ENCODE measurements around the gene C1QTNF8.
A peak's percentile ranks its signal among the peaks of the same experiment; 100 is the strongest.

C1QTNF8 gene

DNA sequence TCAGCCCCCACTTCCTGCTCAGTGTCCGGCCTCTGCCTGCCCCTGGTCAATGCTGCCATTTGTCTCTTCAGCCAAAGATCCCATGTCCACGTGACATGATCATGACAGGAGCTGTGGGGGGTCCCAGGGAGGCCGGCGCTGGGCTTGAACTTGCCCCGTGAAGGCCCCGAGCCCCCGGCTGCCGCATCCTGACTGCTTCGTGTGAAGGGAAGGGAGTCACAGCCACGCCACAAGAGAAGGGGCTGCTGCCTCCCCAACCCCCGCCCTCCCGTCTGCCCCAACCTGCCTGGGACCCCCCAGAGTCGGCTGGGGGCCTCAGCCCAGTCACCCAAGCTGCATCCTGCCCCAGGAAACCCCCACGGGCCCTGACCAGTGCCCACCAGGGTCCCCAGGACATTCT, 37.8 kb downstream of the C1QTNF8 start:
- no peak overlapping the region for H3K27ac ChIP-seq
- no peak overlapping the region for H3K4me2 ChIP-seq
- H3K4me3 ChIP-seq (IDR thresholded peaks at IDR 0.05; ENCODE audit: insufficient read depth, low read depth, low read length): no peak overlapping the region
- H3K9ac ChIP-seq: no peak overlapping the region
- TF ChIP-seq, protein P1, sequence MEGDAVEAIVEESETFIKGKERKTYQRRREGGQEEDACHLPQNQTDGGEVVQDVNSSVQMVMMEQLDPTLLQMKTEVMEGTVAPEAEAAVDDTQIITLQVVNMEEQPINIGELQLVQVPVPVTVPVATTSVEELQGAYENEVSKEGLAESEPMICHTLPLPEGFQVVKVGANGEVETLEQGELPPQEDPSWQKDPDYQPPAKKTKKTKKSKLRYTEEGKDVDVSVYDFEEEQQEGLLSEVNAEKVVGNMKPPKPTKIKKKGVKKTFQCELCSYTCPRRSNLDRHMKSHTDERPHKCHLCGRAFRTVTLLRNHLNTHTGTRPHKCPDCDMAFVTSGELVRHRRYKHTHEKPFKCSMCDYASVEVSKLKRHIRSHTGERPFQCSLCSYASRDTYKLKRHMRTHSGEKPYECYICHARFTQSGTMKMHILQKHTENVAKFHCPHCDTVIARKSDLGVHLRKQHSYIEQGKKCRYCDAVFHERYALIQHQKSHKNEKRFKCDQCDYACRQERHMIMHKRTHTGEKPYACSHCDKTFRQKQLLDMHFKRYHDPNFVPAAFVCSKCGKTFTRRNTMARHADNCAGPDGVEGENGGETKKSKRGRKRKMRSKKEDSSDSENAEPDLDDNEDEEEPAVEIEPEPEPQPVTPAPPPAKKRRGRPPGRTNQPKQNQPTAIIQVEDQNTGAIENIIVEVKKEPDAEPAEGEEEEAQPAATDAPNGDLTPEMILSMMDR (conservative IDR thresholded peaks at IDR 0.05; ENCODE audit: low read depth, low read length): no peak
- H2AFZ ChIP-seq (ENCODE audit: low read depth): no peak overlapping the region
- no peaks in the 10 kb centered on the region for H3K4me1 ChIP-seq (ENCODE audit: low read depth, poor library complexity, severe bottlenecking)
- no peaks in the 10 kb centered on the region for H3K79me2 ChIP-seq (ENCODE audit: insufficient read depth, low read depth)
- no peaks in the 10 kb centered on the region for H4K20me1 ChIP-seq (ENCODE audit: insufficient read depth)
- peaks cover 91% of the 10 kb centered on the region for H3K27me3 ChIP-seq (ENCODE audit: insufficient read depth, low read depth)
- H3K36me3 ChIP-seq (ENCODE audit: insufficient read depth): no peaks in the 10 kb centered on the region

DNA sequence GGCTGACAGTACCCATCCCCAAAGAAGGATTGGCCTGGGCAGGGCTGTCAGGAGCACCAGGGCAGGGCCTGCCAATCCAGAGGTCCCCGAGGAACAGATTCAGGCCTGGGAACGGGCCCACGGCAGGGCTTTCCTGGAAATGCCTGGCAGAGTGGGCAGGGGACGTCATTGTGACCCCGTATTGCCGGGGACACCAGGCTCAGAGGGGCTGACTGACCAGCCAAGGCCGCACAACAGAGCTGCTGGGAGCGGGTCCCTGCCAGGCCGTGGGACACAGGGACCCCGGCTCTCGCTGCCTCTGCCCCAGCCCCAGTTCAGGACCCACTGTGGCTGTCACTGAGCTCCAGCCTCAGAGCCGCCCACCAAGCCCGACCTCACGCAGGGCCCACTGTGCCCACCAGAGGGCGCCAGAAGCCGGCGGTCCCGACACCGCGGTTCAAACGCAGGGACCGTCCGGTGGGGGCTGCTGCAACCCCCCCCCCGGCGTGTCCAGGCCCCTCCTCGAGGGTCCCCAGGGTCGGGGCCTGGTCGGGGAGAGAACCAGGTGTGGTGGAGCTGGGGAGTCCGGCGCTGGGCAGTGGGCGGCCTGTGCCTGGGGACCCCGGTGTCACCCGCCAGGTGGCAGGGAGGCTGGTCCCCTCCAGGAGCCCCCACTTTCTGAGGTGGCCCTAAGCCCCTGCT, 38.7 kb downstream of the C1QTNF8 start:
- Histone ChIP-seq H3K27me3 (ENCODE audit: insufficient read depth, low read depth) (peaks cover 91% of the 10 kb centered on the region), H3K36me3 (ENCODE audit: insufficient read depth) (no peaks in the 10 kb centered on the region), H3K27ac (no peak overlapping the region), H3K4me3 (IDR thresholded peaks at IDR 0.05; ENCODE audit: insufficient read depth, low read depth, low read length) (no peak overlapping the region), H4K20me1 (ENCODE audit: insufficient read depth) (no peaks in the 10 kb centered on the region), H3K79me2 (ENCODE audit: insufficient read depth, low read depth) (no peaks in the 10 kb centered on the region), H3K4me2 (no peak overlapping the region), H3K4me1 (ENCODE audit: low read depth, poor library complexity, severe bottlenecking) (no peaks in the 10 kb centered on the region), H3K9ac (no peak overlapping the region), H2AFZ (ENCODE audit: low read depth) (no peak overlapping the region)
- TF ChIP-seq, protein P1 (conservative IDR thresholded peaks at IDR 0.05; ENCODE audit: low read depth, low read length): peak; percentile 68

DNA sequence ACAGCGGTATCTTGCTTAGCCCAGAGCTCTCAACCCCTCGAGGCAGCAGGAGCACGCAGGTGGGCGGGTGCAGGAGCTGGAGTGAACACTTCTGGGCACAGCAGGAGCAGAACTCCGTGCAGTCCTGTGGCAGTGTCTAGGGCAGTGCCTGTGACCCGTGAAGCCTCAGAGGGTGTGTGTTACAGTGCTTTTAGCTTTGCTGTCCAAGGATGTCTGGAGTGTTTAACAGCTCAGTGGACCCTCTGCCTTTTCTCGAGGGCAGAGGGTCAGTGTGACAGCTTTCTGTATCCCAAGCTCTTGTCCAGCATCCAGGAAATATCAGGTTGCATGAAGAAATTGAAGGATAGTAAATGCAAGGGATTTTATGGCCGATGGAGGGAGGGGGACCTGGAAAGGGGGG, 39.8 kb downstream of the C1QTNF8 start:
- no peaks in the 10 kb centered on the region for H3K36me3 ChIP-seq (ENCODE audit: insufficient read depth)
- H3K79me2 ChIP-seq (ENCODE audit: insufficient read depth, low read depth): no peaks in the 10 kb centered on the region
- H3K4me2 ChIP-seq: no peak overlapping the region
- no peak overlapping the region for H3K27ac ChIP-seq
- no peak overlapping the region for H2AFZ ChIP-seq (ENCODE audit: low read depth)
- TF ChIP-seq, protein P1 (conservative IDR thresholded peaks at IDR 0.05; ENCODE audit: low read depth, low read length): no peak
- H3K4me1 ChIP-seq (ENCODE audit: low read depth, poor library complexity, severe bottlenecking): no peaks in the 10 kb centered on the region
- no peaks in the 10 kb centered on the region for H4K20me1 ChIP-seq (ENCODE audit: insufficient read depth)
- H3K9ac ChIP-seq: no peak overlapping the region
- peaks cover 91% of the 10 kb centered on the region for H3K27me3 ChIP-seq (ENCODE audit: insufficient read depth, low read depth)
- no peak overlapping the region for H3K4me3 ChIP-seq (IDR thresholded peaks at IDR 0.05; ENCODE audit: insufficient read depth, low read depth, low read length)

DNA sequence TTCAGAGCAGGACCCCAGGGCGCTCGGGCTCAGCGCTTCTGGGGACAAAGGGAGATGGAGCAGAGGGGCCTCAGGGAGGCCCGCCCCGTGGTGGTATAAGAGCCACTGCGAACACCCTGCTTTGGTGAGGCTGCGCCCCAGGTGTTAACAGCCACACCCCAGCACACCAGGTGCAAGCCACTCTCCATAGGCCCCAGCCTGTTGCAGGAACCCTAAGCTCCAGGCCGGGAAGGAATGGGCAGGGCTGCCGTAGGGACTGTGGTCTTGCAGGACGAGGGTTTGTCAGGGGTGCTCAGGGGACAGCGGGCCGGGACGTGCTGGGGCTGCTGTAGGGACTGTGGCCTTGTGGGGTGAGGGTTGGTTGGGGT, 40.5 kb downstream of the C1QTNF8 start:
- Histone ChIP-seq H4K20me1 (ENCODE audit: insufficient read depth) (no peaks in the 10 kb centered on the region), H3K4me2 (no peak overlapping the region), H3K36me3 (ENCODE audit: insufficient read depth) (no peaks in the 10 kb centered on the region), H2AFZ (ENCODE audit: low read depth) (no peak overlapping the region), H3K9ac (no peak overlapping the region), H3K4me3 (IDR thresholded peaks at IDR 0.05; ENCODE audit: insufficient read depth, low read depth, low read length) (no peak overlapping the region), H3K27ac (no peak overlapping the region), H3K27me3 (ENCODE audit: insufficient read depth, low read depth) (peaks cover 91% of the 10 kb centered on the region), H3K79me2 (ENCODE audit: insufficient read depth, low read depth) (no peaks in the 10 kb centered on the region), H3K4me1 (ENCODE audit: low read depth, poor library complexity, severe bottlenecking) (no peaks in the 10 kb centered on the region)
- TF ChIP-seq, protein P1 (conservative IDR thresholded peaks at IDR 0.05; ENCODE audit: low read depth, low read length): no peak

All from KMS-11 (cell line).